H1 (cell line): ENCODE results near the gene KCNIP3.

Experiments used
- ASH2L ChIP-seq: fragments of 200-600, 300-600 bp; sonication (generic); IDR thresholded peaks from one replicate; pipeline ENCODE4 v1.7.1; 2017; ENCODE audit warnings: low read length
- CBX8 ChIP-seq: fragments of 300-800, 300-1000 bp; sonication (generic); IDR thresholded peaks from 2 replicates; pipeline ENCODE4 v1.7.1; 2016; ENCODE audit warnings: low read depth, low read length, borderline replicate concordance
- CTCF ChIP-seq, 3 experiments: IDR thresholded peaks; 1 replicate in 2 of 3; 2 replicates in 1 of 3; pipeline versions ENCODE4 v1.5.1 to v1.6.1; 2011; ENCODE audit warnings: low read length in 3 of 3, mild to moderate bottlenecking in 3 of 3, inconsistent platforms in 2 of 3, low read depth in 1 of 3, moderate library complexity in 1 of 3; ENCODE audit not compliant: insufficient read depth in 1 of 3; ENCODE audit errors: control extremely low read depth in 1 of 3
- EZH2 ChIP-seq: fragments of 200-600 bp; sonication (generic); IDR thresholded peaks from 2 replicates; pipeline ENCODE4 v1.7.1; 2012; ENCODE audit warnings: low read depth, mild to moderate bottlenecking, moderate library complexity, low read length, inconsistent platforms; ENCODE audit not compliant: severe bottlenecking
- GABPA ChIP-seq: IDR thresholded peaks from 2 replicates; pipeline ENCODE4 v1.6.1; 2011; ENCODE audit warnings: mild to moderate bottlenecking, low read length, moderate library complexity, borderline replicate concordance; ENCODE audit not compliant: insufficient read depth
- MAFK ChIP-seq: IDR thresholded peaks from 2 replicates; pipeline ENCODE4 v1.6.1; 2012; ENCODE audit warnings: low read depth, mild to moderate bottlenecking, improper control_type of control experiment, low read length
- POLR2A ChIP-seq, 2 experiments: IDR thresholded peaks; 1 replicate in 1 of 2; 2 replicates in 1 of 2; pipeline ENCODE4 v1.6.1; 2011; ENCODE audit warnings: low read depth in 2 of 2, low read length in 2 of 2, mild to moderate bottlenecking in 2 of 2; ENCODE audit errors: control extremely low read depth in 1 of 2
- RAD21 ChIP-seq, 2 experiments: IDR thresholded peaks in 1 of 2; conservative IDR thresholded peaks in 1 of 2; 2 replicates each; pipeline ENCODE4 v1.6.1; 2011; ENCODE audit warnings: low read depth in 2 of 2, low read length in 2 of 2, improper control_type of control experiment in 1 of 2, inconsistent platforms in 1 of 2, mild to moderate bottlenecking in 1 of 2, moderate library complexity in 1 of 2
- RXRA ChIP-seq: IDR thresholded peaks from 2 replicates; pipeline ENCODE4 v1.6.1; 2011; ENCODE audit warnings: low read depth, mild to moderate bottlenecking, low read length, moderate library complexity; ENCODE audit not compliant: insufficient read depth
- SIN3A ChIP-seq, 2 experiments: IDR thresholded peaks in 1 of 2; conservative IDR thresholded peaks in 1 of 2; 2 replicates each; pipeline ENCODE4 v1.6.1; 2011 to 2012; ENCODE audit warnings: low read length in 2 of 2, improper control_type of control experiment in 1 of 2, low read depth in 1 of 2, mild to moderate bottlenecking in 1 of 2
- SRF ChIP-seq: IDR thresholded peaks from 2 replicates; pipeline ENCODE4 v1.6.1; 2011; ENCODE audit warnings: mild to moderate bottlenecking, low read depth, low read length, moderate library complexity
- ZNF274 ChIP-seq: IDR thresholded peaks from 2 replicates; pipeline ENCODE4 v1.7.0; 2012; ENCODE audit warnings: low read length, borderline replicate concordance; ENCODE audit errors: extremely low read depth
- TF ChIP-seq, protein P1 (sequence below): IDR thresholded peaks from 2 replicates; pipeline ENCODE4 v1.6.1; 2012; ENCODE audit warnings: inconsistent platforms
- TF ChIP-seq, protein P2 (sequence below): IDR thresholded peaks from 2 replicates; pipeline ENCODE4 v1.6.1; 2012; ENCODE audit warnings: low read length, inconsistent platforms

GRCh38 chr2:95329891-95330793 is 33.0 kb downstream of the KCNIP3 start:
- TF ChIP-seq CTCF (IDR thresholded peaks at IDR 0.05; ENCODE audit: control extremely low read depth in 1 of 3, insufficient read depth in 1 of 3, low read depth in 1 of 3, low read length in 3 of 3) (no peak), GABPA (no peak), ASH2L (no peak), ZNF274 (no peak), MAFK (no peak), EZH2 (no peak), RAD21 (IDR thresholded peaks at IDR 0.05 in 1 of 2, conservative IDR thresholded peaks at IDR 0.05 in 1 of 2; ENCODE audit: low read depth in 2 of 2, low read length in 2 of 2) (no peak), CBX8 (no peak), RXRA (no peak), POLR2A (IDR thresholded peaks at IDR 0.05; ENCODE audit: control extremely low read depth in 1 of 2, low read depth in 2 of 2, low read length in 2 of 2) (no peak), SRF (no peak), SIN3A (conservative IDR thresholded peaks at IDR 0.05 in 1 of 2, IDR thresholded peaks at IDR 0.05 in 1 of 2; ENCODE audit: low read depth in 1 of 2, low read length in 2 of 2) (no peak)
- TF ChIP-seq, protein P1, sequence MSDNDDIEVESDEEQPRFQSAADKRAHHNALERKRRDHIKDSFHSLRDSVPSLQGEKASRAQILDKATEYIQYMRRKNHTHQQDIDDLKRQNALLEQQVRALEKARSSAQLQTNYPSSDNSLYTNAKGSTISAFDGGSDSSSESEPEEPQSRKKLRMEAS, result no peak
- TF ChIP-seq, protein P2, sequence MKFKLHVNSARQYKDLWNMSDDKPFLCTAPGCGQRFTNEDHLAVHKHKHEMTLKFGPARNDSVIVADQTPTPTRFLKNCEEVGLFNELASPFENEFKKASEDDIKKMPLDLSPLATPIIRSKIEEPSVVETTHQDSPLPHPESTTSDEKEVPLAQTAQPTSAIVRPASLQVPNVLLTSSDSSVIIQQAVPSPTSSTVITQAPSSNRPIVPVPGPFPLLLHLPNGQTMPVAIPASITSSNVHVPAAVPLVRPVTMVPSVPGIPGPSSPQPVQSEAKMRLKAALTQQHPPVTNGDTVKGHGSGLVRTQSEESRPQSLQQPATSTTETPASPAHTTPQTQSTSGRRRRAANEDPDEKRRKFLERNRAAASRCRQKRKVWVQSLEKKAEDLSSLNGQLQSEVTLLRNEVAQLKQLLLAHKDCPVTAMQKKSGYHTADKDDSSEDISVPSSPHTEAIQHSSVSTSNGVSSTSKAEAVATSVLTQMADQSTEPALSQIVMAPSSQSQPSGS, result no peak
